IMR-90 (cell line): ENCODE results near the gene TMEM145. TPM values are rescaled to one million over a fixed set of nuclear protein-coding genes. Genes with fewer than 3 reads are reported as not detected.

Source experiments
- ATAC-seq: fragments of 200-7000 bp; cut with Tn5 transposase; 2 replicates; pipeline ENCODE4 v1.9.1; 2020; ENCODE audit warnings: low read depth, mild to moderate bottlenecking, moderate library complexity
- BruUV-seq: library from RNA; stranded (reverse); fragments of 400-500 nt; replicated peaks from 2 replicates; lab custom pipeline; 2021; lab: Mats Ljungman, UMichigan
- CTCF ChIA-PET: fragments of 300-600 bp; formaldehyde crosslinking; extraction: SDS; loops from one replicate; lab custom pipeline; 2021; ENCODE audit warnings: antibody characterized with exemption; lab: Yijun Ruan, JAX
- POLR2A ChIA-PET: fragments of 300-600 bp; sonication (Branson Sonifier 250); formaldehyde crosslinking; loops from one replicate; lab custom pipeline; 2022; ENCODE audit warnings: antibody characterized with exemption; ENCODE audit not compliant: unreplicated experiment; lab: Charles Lee
- DNase-seq: peaks from one replicate; pipeline ENCODE4 v3.0.0; 2013
- H2AFZ ChIP-seq: replicated peaks from 2 replicates; pipeline ENCODE3; 2013; ENCODE audit warnings: low read length, mild to moderate bottlenecking; ENCODE audit not compliant: poor library complexity
- H2AK5ac ChIP-seq: 2 replicates; pipeline ENCODE4 v1.6.1; 2013; ENCODE audit warnings: low read depth, low read length, inconsistent platforms
- H2AK9ac ChIP-seq: replicated peaks from 2 replicates; pipeline ENCODE3; 2013; ENCODE audit warnings: mild to moderate bottlenecking, low read depth, low read length, moderate library complexity; ENCODE audit not compliant: poor library complexity
- H2BK120ac ChIP-seq: 2 replicates; pipeline ENCODE4 v1.6.1; 2013; ENCODE audit warnings: low read depth, low read length, inconsistent platforms
- H2BK15ac ChIP-seq: 3 replicates; pipeline ENCODE4 v1.6.1; 2013; ENCODE audit warnings: low read depth, low read length, inconsistent platforms
- H2BK20ac ChIP-seq: 2 replicates; pipeline ENCODE4 v1.6.1; 2013; ENCODE audit warnings: low read depth, mild to moderate bottlenecking, inconsistent platforms, low read length, moderate library complexity
- H2BK5ac ChIP-seq: 2 replicates; pipeline ENCODE4 v1.6.1; 2013; ENCODE audit warnings: mild to moderate bottlenecking, low read depth, low read length, inconsistent platforms; ENCODE audit not compliant: poor library complexity, severe bottlenecking
- H3K14ac ChIP-seq: replicated peaks from 2 replicates; pipeline ENCODE4 v1.6.1; 2013; ENCODE audit warnings: low read depth, low read length, inconsistent platforms
- H3K18ac ChIP-seq: 2 replicates; pipeline ENCODE4 v1.6.1; 2013; ENCODE audit warnings: low read depth, low read length, control low read depth
- H3K23ac ChIP-seq: 2 replicates; pipeline ENCODE4 v1.6.1; 2013; ENCODE audit warnings: low read depth, low read length, inconsistent platforms
- H3K27ac ChIP-seq: 2 replicates; pipeline ENCODE4 v1.5.1; 2013; ENCODE audit warnings: mild to moderate bottlenecking, control low read depth, low read length; ENCODE audit not compliant: insufficient read depth
- H3K27me3 ChIP-seq: 2 replicates; pipeline ENCODE4 v1.6.1; 2013; ENCODE audit warnings: low read length; ENCODE audit not compliant: control insufficient read depth, insufficient read depth
- H3K36me3 ChIP-seq: 2 replicates; pipeline ENCODE4 v1.6.1; 2013; ENCODE audit warnings: low read length, mixed read lengths; ENCODE audit not compliant: control insufficient read depth, insufficient read depth
- H3K4ac ChIP-seq: 2 replicates; pipeline ENCODE4 v1.6.1; 2013; ENCODE audit warnings: low read depth, low read length, inconsistent platforms
- H3K4me1 ChIP-seq: 2 replicates; pipeline ENCODE4 v1.6.1; 2013; ENCODE audit warnings: low read length, mixed read lengths; ENCODE audit not compliant: control insufficient read depth, insufficient read depth
- H3K4me2 ChIP-seq: 2 replicates; pipeline ENCODE4 v1.6.1; 2013; ENCODE audit warnings: low read depth, mild to moderate bottlenecking, control low read depth, low read length, moderate library complexity
- H3K4me3 ChIP-seq: 2 replicates; pipeline ENCODE4 v1.5.1; 2013; ENCODE audit warnings: low read depth, mild to moderate bottlenecking, control low read depth, low read length, moderate library complexity; ENCODE audit not compliant: insufficient read depth
- H3K56ac ChIP-seq: 2 replicates; pipeline ENCODE4 v1.6.1; 2013; ENCODE audit warnings: low read length, inconsistent platforms; ENCODE audit not compliant: insufficient read depth; ENCODE audit errors: extremely low read depth
- H3K79me1 ChIP-seq, 2 experiments: 2 replicates each; pipeline ENCODE4 v1.6.1; 2013; ENCODE audit warnings: low read length in 2 of 2, inconsistent platforms in 1 of 2, low read depth in 1 of 2
- H3K9ac ChIP-seq: 2 replicates; pipeline ENCODE4 v1.6.1; 2013; ENCODE audit warnings: low read depth, low read length, control low read depth
- H3K9me1 ChIP-seq: 2 replicates; pipeline ENCODE4 v1.6.1; 2013; ENCODE audit warnings: low read length, inconsistent platforms; ENCODE audit not compliant: insufficient read depth
- H3K9me3 ChIP-seq: 2 replicates; pipeline ENCODE4 v1.6.1; 2013; ENCODE audit warnings: low read length; ENCODE audit not compliant: control insufficient read depth, insufficient read depth
- H4K20me1 ChIP-seq: 2 replicates; pipeline ENCODE4 v1.6.1; 2013; ENCODE audit warnings: low read length, inconsistent platforms; ENCODE audit not compliant: insufficient read depth
- H4K5ac ChIP-seq: 2 replicates; pipeline ENCODE4 v1.6.1; 2013; ENCODE audit warnings: mild to moderate bottlenecking, low read depth, low read length, control low read depth
- H4K8ac ChIP-seq, 2 experiments: 2 replicates each; pipeline ENCODE4 v1.6.1; 2013; ENCODE audit warnings: low read depth in 2 of 2, low read length in 2 of 2, control low read depth in 1 of 2, inconsistent platforms in 1 of 2
- H4K91ac ChIP-seq: 2 replicates; pipeline ENCODE4 v1.6.1; 2013; ENCODE audit warnings: low read depth, low read length, inconsistent platforms; ENCODE audit not compliant: insufficient read depth
- BHLHE40 ChIP-seq: fragments of 150-350 bp; IDR thresholded peaks from 2 replicates; pipeline ENCODE4 v1.6.1; 2016; ENCODE audit warnings: mild to moderate bottlenecking, low read depth, low read length
- FOS ChIP-seq: fragments of 150-350 bp; IDR thresholded peaks from 2 replicates; pipeline ENCODE4 v1.6.1; 2016; ENCODE audit warnings: low read depth, low read length
- MXI1 ChIP-seq: IDR thresholded peaks from 2 replicates; pipeline ENCODE4 v1.6.1; 2012; ENCODE audit warnings: low read depth, mild to moderate bottlenecking, low read length, moderate library complexity, borderline replicate concordance
- RAD21 ChIP-seq: IDR thresholded peaks from 2 replicates; pipeline ENCODE4 v1.6.1; 2012; ENCODE audit warnings: low read length, improper control_type of control experiment
- SMC3 ChIP-seq: fragments of 150-350 bp; IDR thresholded peaks from 2 replicates; pipeline ENCODE4 v1.6.1; 2016; ENCODE audit warnings: low read depth, mild to moderate bottlenecking, antibody characterized with exemption, low read length, moderate library complexity
- WGBS, 2 experiments: methylation state at CpG; one replicate each; pipeline versions ENCODE4 v1.1.5 to v1.1.7; 2013; ENCODE audit warnings: missing lambda C conversion rate in 2 of 2; ENCODE audit not compliant: insufficient read length in 1 of 2; ENCODE audit errors: extremely low coverage in 2 of 2; 5-methylcytosine and 5-hydroxymethylcytosine counted together
- dilution Hi-C: fragments of 300-500 bp; cut with HindIII; formaldehyde crosslinking; loops from one replicate; pipeline ENCODE4 v1.14.3; 2018; ENCODE audit warnings: low sequenced_read_pairs; ENCODE audit not compliant: unreplicated experiment
- in situ Hi-C: fragments of 300-500 bp; cut with MboI; formaldehyde crosslinking; loops from 3 replicates; pipeline ENCODE4 v1.14.3; 2019; ENCODE audit warnings: low sequenced_read_pairs, inconsistent platforms, mixed read lengths
- intact Hi-C: fragments of 100-400 bp; cut with micrococcal nuclease; formaldehyde crosslinking; loops from 2 replicates; pipeline ENCODE4 v1.10.0; 2022
- polyA plus RNA-seq, 3 experiments: library from polyadenylated mRNA; depleted of rRNA; stranded (reverse); fragments of >200 nt; gene quantifications; 2 replicates each; pipeline ENCODE4 v1.2.3, GENCODE V29; 2012; ENCODE audit warnings: low replicate concordance in 1 of 3
- total RNA-seq: library from RNA; depleted of rRNA; stranded (reverse); fragments of >200 nt; gene quantifications from 2 replicates; pipeline ENCODE4 v1.2.3, GENCODE V29; 2012

TMEM145 gene
- total and polyA plus RNA-seq, 2 of the 4 experiments (the other 2 are of a cell fraction) = under 0.01 to 0.41 TPM

DNA sequence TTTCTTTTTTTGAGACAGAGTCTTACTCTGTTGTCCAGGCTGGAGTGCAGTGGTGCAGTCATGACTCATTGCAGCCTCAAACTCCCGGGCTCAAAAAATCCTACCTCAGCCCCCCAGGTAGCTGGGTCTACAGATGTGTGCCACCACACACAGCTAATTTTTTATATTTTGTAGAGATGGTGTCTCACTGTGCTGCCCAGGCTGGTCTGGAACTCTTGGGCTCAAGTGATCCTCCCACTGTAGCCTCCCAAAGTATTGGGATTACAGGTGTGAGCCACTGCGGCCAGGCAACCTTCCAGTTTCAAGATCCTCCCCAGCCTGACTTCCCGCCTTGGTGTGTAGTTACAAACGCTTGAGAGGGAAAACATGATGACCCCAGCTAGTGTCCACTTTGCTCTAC, 54.8 kb downstream of the TMEM145 start:
- Histone ChIP-seq H3K27ac (no peak overlapping the region), H4K5ac (no peak overlapping the region), H3K79me1 (no peaks in the 10 kb centered on the region), H3K23ac (no peak overlapping the region), H2BK15ac (no peak overlapping the region), H4K91ac (no peak overlapping the region), H2BK20ac (no peak overlapping the region), H3K9me1 (peaks cover 6% of the 10 kb centered on the region), H3K4ac (no peak overlapping the region), H2AFZ (no peak overlapping the region), H3K56ac (no peak overlapping the region), H3K27me3 (no peaks in the 10 kb centered on the region), H3K4me1 (peaks cover 2% of the 10 kb centered on the region; the same call in 1 of the 2 replicates), H4K20me1 (peaks cover 3% of the 10 kb centered on the region; the same call in 1 of the 2 replicates), H3K4me3 (no peak overlapping the region), H3K36me3 (peaks cover 22% of the 10 kb centered on the region), H2AK9ac (no peak overlapping the region), H2BK120ac (no peak overlapping the region), H3K18ac (no peak overlapping the region), H3K14ac (no peak overlapping the region), H3K4me2 (no peak overlapping the region), H4K8ac (no peak overlapping the region), H2BK5ac (no peak overlapping the region), H3K9ac (no peak overlapping the region), H2AK5ac (no peak overlapping the region), H3K9me3 (peaks cover 2% of the 10 kb centered on the region; the same call in 1 of the 2 replicates)
- intact Hi-C loops = no loop called here
- no peak for TF ChIP-seq BHLHE40
- TF ChIP-seq SMC3 = no peak
- TF ChIP-seq FOS = no peak
- TF ChIP-seq RAD21 = no peak
- TF ChIP-seq MXI1 = no peak
- ATAC-seq (no peak; the same call in 1 of the 2 replicates), DNase-seq (no peak)
- no TSS peak for BruUV-seq
- ChIA-PET CTCF (no interaction called here), POLR2A (no interaction called here)
- WGBS, 2 experiments = no CpG with 5 or more reads among the region's 4 CpGs
- in situ Hi-C loops = no loop called here
- dilution Hi-C loops = no loop called here
